Activated CD8-positive, alpha-beta memory T cell treated with anti-CD3 and anti-CD28 coated beads, Interleukin-2, amount 50 U/mL, for 1 hour (primary cell): ENCODE data around the gene PPP1R2C.

ENCODE experiments used
- DNase-seq: peaks from one replicate; pipeline ENCODE4 v3.0.0-alpha.2; 2020; ENCODE audit errors: extremely low read depth

The PPP1R2C gene

GRCh38 chrX:42748067-42748850 lies 29.7 kb downstream of the PPP1R2C start:
- DNase-seq = no peak

- no peak for DNase-seq
These were observed 31.4 kb downstream of the PPP1R2C start for GRCh38 chrX:42746606-42747005.

- no peak for DNase-seq
These were observed 37.5 kb downstream of the PPP1R2C start for GRCh38 chrX:42740456-42740855.

GRCh38 chrX:42739741-42740140 lies 38.2 kb downstream of the PPP1R2C start:
- no peak for DNase-seq

- DNase-seq = no peak
These were observed 38.7 kb downstream of the PPP1R2C start for GRCh38 chrX:42739258-42739657.

GRCh38 chrX:42738552-42738951 lies 39.4 kb downstream of the PPP1R2C start:
- DNase-seq = no peak

- no peak for DNase-seq
These were observed 42.7 kb downstream of the PPP1R2C start for GRCh38 chrX:42735250-42735649.

- no peak for DNase-seq
These were observed 45.5 kb downstream of the PPP1R2C start for GRCh38 chrX:42732506-42732905.
